HG03457 (cell line): ENCODE measurements around the gene CNTF.

Experiments
- ATAC-seq: cut with Tn5 transposase; IDR thresholded peaks from one replicate; pipeline ENCODE4 v1.9.1; 2021; ENCODE audit warnings: moderate number of reproducible peaks; ENCODE audit not compliant: unreplicated experiment

CNTF gene

DNA sequence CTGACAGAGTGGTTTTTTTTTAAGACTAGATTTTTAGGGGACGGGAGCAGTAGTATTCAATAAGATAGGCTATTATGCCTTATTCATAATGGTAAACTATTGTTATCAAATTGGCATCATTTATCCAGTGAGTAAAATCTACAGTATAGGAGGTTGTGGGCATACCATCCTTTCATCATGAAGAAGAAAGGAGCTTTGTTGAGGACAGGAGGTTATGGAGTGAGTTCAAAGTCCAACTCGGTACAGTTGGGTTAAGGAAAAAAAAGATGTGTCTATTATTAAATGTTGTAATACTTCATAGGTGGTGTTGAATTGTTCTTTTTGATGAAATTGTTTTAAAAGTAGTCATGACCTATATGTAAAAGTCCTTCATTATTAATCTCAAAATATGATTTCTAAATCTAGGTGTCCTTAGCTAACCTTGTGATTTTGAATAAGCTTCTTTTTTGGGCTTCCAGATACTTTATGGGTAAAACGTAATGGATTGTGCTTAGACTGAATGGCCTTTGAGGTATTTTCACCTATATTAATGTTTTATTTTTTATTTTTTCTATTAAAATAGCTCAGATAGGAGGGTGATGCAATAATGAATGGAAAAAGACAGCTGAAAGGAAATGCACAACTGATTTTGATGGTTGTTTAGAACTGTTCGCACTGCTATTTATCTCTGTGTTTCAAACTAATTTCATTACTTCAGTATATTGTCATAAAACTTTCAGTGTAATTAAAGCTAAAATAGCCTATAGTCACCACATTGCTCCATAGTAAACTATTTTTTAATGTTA lies 15.3 kb upstream of the CNTF start:
- no peak for ATAC-seq

- ATAC-seq, result no peak
Measured at GRCh38 chr11:58608331-58608730, 14.1 kb upstream of the CNTF start.

DNA sequence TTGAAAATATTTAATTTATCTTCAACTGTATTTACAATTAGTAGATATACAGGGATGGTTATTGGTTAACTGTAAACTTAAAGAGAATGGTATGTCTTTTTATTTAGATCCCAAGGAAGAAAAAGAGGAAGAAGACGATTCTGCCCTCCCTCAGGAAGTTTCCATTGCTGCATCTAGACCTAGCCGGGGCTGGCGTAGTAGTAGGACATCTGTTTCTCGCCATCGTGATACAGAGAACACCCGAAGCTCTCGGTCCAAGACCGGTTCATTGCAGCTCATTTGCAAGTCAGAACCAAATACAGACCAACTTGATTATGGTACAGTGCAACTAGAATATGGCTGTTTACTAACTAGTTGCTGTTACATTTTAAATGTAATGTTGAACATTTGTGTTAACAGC lies 12.7 kb upstream of the CNTF start:
- no peak for ATAC-seq

- no peak for ATAC-seq
Measured at GRCh38 chr11:58613228-58613627, 9.2 kb upstream of the CNTF start.

DNA sequence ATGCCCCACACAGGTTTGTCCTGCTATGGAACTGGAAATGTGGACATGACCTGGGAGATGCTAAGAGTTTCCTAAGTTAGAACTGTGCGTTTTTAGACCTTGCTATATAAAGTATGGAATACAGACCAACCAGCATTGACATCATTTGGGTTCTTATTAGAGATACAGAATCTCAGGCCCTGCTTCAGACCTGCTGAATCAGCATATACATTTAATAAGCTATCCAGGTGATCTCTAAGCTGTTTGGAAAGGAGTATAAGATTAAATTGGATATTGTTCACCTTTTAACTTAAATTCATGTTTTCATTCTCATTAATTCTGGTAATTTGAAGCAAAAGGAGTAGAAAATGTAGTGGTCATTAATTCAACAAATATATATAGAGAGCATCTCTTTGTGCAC lies 6.9 kb upstream of the CNTF start:
- ATAC-seq, result no peak

GRCh38 chr11:58616594-58616993 lies 5.9 kb upstream of the CNTF start:
- no peak for ATAC-seq

DNA sequence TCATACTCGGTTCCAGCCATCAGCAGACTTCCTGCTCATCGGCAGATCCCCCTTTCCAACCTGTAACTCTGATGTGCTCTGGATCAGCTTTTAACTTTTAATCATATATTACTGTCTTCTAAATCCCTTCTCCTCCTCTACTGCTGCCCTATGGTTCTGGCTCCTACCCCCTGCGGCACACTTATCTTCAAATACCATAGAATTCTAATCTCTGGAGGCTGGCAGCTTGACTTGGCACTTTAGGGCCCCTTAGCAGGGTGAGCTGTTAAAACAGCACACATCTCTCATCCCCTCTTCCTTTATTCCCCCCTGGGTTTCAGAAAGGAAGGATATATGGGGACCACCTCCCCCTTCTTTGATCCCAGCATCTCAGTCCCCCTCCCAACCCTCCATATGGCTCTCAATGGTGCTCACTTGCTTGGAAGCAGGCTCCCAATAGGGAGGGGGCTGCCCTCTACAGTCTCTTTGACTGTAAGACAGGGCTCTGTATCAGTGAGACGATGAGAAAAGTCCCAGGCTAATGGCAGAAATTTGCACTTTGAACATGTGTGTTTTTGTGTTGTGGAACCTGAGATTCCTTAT lies 4.4 kb upstream of the CNTF start:
- ATAC-seq, result no peak

DNA sequence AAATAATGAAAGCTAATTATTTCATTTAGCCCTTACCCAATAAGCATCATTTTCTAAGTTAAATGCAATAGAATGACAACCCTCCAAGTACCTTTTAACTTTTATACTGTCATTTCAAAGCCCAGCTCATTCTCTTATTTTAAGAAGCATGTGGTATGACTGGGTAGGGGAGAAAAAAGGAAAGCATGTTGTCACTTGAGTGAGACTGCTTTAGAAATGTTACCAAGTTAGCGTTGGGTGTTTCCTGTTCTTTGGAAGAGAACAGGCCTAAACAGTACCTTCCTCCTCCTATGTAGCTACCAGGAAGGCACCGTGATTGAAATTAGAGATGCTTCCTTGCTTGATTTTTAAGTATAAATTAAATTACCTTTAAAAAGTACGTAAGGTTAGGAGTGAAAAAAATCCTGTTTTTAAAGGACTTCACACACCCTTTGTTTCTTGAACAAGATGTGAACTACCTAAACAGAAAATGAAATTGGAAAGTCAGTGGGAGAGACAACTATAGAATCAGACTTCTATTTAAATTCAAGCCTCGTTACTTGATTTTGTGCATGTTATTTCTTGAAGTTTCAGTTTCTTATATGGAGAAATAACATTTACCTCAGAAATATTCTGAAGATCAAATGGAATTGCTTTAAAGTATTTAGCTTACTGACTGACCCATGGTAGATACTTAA lies 741 bp upstream of the CNTF start:
- no peak for ATAC-seq

DNA sequence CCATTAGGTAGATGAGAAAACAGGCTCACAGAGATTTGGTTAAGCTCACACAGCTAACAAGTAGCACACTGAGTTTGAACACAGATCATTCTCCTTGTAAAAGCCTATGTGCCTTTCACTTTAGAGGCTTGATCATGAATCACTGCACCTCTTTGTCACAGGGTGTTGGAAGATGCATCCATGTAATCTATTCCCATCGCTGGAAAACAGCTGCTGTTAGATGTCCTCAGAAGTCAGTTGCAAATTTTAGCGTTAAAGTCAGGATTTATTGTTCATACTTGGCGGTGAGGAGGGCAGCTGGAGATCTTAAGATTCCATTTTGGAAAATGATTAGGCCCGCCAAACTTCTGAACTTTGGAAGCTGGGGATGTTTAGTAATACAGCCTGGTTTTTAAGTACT lies 2.6 kb downstream of the CNTF start:
- no peak for ATAC-seq

DNA sequence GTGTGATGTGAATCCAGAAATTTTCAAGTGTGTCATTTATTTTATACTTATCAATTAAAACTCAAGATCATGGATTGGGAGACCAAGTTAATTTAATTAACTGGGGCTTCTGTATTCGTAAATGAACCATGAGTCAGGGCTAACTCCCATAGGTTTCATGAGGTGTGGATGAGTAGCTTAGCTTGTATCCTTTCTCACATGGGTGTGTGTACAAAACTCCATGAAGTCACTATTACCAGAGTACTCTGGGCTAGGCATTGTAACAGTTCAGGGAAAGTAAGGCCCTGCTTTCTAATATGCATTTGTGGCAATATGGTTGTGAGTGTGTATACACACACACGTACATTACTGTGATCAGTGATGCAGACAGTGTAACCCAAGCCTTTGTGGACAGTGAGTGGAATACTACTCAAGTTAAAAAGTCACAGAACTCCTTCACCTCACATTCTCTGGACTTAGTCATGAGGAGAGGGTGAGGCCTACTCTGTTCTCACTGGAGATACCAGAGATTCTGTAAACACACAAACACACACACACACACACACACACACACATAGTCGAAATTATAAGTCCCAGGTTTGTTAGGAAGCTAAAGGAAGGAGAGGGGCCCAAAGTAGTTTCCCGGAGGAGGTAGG lies 3.5 kb downstream of the CNTF start:
- no peak for ATAC-seq

DNA sequence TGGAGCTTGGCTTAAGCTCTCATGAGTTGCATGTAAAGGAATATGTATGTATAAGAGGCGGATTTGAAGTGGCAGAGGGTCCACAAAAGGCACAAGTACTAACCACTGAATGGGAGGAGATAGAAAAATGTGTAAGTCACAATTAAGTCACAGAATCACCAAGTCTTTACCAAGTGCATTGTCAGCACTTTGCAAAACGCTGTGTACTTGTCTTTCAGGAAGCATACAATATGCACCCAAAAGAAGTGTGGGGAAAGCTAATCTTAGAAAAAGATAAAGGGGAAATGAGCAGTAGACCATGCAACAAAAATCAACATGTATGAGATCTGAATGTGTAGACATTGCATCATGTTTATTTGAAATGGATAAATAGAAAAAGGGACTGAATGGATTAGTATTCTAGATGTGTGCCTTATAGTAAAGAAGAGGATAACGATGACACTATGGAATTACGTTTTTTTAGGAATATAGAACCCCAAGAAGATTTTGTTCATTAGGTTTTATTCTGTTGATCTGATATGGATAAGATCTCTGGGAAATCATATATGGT lies 4.5 kb downstream of the CNTF start:
- ATAC-seq, result no peak

DNA sequence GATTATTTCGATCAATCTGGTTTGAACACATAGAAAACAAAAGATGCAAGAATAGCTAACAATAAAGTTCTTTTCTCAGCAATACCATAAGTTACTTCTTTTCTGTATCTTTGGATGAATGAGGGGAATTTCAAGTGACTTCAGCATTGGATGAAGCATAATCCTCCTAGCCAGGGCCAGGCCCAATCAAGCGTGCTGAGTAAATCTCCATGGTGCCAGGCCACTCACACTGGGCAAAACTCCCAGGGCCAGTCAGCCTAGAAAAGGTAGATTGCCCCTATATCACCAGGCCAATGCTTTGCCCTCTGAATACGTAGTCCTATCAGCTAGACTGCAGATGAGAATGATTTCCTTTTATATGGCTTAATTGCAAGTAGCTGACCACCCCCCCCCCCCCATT lies 6.0 kb downstream of the CNTF start:
- no peak for ATAC-seq

DNA sequence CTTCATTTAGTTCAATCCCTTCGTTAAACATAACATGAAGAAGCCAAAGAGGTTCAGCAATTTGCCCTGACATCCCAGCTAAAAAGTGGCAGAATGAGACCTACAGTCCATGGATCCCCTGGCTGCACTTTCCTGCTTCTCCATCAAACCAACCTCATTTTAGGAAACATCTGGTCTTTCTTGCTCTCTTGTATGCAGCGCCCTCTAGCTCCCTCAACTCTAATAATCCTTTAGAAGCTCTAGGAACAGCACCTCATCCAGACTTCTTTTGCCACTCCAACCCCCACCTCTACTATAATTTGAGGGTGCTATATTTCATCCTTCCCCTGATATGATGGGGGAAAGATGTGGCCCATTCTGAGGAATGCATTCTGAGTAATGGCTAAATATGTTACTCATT lies 7.4 kb downstream of the CNTF start:
- ATAC-seq, result no peak

- no peak for ATAC-seq
Measured at GRCh38 chr11:58631378-58631777, 8.9 kb downstream of the CNTF start.

GRCh38 chr11:58632510-58632909 lies 10.0 kb downstream of the CNTF start:
- ATAC-seq, result no peak

- ATAC-seq, result no peak
Measured at GRCh38 chr11:58636587-58636986, 14.1 kb downstream of the CNTF start.

DNA sequence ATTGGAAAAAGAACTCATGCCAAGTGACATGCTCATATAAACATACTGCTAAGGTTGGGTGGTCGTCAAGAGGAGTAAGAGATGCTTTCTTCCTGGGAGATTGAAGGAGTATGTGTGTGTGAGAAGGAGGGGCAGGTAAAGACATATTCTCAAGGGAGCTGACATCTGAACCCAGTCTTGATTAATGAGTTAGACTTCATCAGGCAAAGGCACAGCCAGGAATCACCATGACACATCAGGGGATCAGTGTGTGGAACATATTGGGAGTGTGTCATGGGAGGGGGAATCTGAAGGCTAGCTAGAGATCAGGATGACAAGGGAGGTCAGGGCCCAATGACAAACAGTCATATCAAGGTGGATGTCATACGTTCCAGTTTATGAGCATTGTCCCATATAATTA lies 14.9 kb downstream of the CNTF start:
- no peak for ATAC-seq

- ATAC-seq, result no peak
Measured at GRCh38 chr11:58639103-58639502, 16.6 kb downstream of the CNTF start.

- no peak for ATAC-seq
Measured at GRCh38 chr11:58639669-58640068, 17.2 kb downstream of the CNTF start.

DNA sequence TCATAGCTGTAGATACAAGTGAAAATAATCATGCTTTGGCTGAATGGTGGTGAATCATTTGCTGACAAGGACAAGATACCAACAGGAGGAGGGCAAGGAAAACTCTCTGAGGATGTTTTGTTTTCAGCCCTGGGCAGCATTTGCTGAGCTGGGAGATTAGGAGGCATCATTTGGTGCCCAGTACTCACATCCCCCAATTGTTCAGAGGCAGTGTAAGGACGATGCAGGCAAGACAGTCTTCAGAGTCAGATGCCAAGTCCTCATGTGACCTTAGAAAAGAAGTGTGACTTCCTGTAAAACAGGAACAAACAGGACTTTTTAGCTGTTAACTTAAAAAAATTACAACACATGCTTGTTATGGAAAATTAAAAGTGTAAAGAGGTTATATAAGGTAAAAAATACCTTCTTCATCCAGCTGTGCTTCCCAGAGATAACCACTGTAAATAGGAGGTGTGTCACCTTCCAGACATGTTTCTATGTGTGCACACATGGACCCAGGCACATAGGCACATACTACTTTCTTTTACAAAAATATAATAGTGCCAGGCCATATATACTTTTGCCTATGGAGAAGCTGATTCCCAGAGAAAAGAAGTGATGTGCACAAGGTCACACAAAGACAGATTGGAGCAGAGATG lies 18.0 kb downstream of the CNTF start:
- no peak for ATAC-seq

DNA sequence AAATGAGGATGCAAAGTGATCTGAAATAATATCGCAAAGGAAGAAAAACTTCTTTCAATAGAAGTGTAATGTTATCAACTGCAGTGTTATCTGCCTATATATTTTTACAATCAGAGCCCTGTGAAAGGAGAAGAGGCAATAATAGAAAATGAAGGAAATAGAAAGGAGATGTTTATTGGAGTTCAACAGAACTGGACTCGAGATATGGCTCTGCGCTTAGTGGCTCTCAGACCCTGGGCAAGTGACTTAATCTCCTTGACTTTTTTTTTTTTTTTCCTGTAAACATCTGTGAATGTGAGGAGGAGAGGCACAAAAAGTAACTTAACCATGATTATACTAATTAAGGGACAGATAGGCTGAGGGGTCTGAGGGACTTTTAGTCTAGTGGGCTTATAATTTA lies 18.9 kb downstream of the CNTF start:
- no peak for ATAC-seq
